ENCODE results near the gene POLD1. TPM values are rescaled to one million over a fixed set of nuclear protein-coding genes. Genes with fewer than 3 reads are reported as not detected.

Gene POLD1
- polyA plus RNA-seq, 1 donor = 28.0 TPM

- DNase-seq = no peak
Measured at GRCh38 chr19:50465000-50465399, 80.9 kb downstream of the POLD1 start.

- no peak for DNase-seq
Measured at GRCh38 chr19:50465986-50466705, 82.0 kb downstream of the POLD1 start.

- no peak for DNase-seq
Measured at GRCh38 chr19:50466706-50467039, 82.5 kb downstream of the POLD1 start.

GRCh38 chr19:50467566-50467965 lies 83.4 kb downstream of the POLD1 start:
- DNase-seq = no peak

Other genes with a start within 250 kb of the POLD1 start
- 0.35 TPM for gene IZUMO2, start 221.1 kb upstream of the POLD1 start, polyA plus RNA-seq (ENCODE audit: insufficient read length)
- gene MYH14, start 180.7 kb upstream of the POLD1 start, polyA plus RNA-seq (ENCODE audit: insufficient read length) = 22.9 TPM
- gene KCNC3, start 55.0 kb upstream of the POLD1 start, polyA plus RNA-seq (ENCODE audit: insufficient read length) = 55.2 TPM
- 9.6 TPM for gene NAPSA, start 18.7 kb upstream of the POLD1 start, polyA plus RNA-seq (ENCODE audit: insufficient read length)
- 32.1 TPM for gene NR1H2, start 7.9 kb upstream of the POLD1 start, polyA plus RNA-seq (ENCODE audit: insufficient read length)
- gene SPIB, start 34.6 kb downstream of the POLD1 start, polyA plus RNA-seq (ENCODE audit: insufficient read length) = 1.00 TPM
- 1.5 TPM for gene MYBPC2, start 48.5 kb downstream of the POLD1 start, polyA plus RNA-seq (ENCODE audit: insufficient read length)
- 86.1 TPM for gene EMC10, start 92.2 kb downstream of the POLD1 start, polyA plus RNA-seq (ENCODE audit: insufficient read length)
- gene GARIN5A, start 92.5 kb downstream of the POLD1 start, polyA plus RNA-seq (ENCODE audit: insufficient read length) = 5.5 TPM
- 9.0 TPM for gene JOSD2, start 126.8 kb downstream of the POLD1 start, polyA plus RNA-seq (ENCODE audit: insufficient read length)
- gene ASPDH, start 129.6 kb downstream of the POLD1 start, polyA plus RNA-seq (ENCODE audit: insufficient read length) = 8.6 TPM
- gene LRRC4B, start 184.1 kb downstream of the POLD1 start, polyA plus RNA-seq (ENCODE audit: insufficient read length) = 14.2 TPM

All from left kidney (tissue), 2 donors.